ENCODE data around the gene PROK1. TPM values are rescaled to one million over a fixed set of nuclear protein-coding genes. Genes with fewer than 3 reads are reported as not detected.
A peak's percentile ranks its signal among the peaks of the same experiment; 100 is the strongest.

Gene PROK1
- total and polyA plus RNA-seq, 2 experiments from 2014 or later = not detected

DNA sequence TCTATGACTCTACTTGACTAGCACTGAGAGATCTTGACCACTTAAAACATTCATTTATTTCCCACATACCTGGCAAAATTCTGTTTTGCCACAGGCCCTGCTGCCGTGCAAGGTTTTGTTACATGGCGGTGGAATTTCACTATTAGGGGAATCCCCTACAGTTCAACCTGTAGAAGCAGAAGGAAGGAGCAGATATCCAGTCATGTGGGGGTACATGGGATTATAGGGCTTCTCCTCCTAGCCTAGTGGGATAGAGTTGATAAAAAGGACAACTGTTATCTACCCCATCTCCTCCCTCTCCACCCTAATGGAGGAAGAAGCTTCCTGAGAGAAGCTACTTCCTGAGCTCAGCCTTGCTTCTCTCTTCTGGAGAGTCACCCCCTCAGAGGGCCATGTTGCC lies 17.7 kb upstream of the PROK1 start:
- H2AFZ ChIP-seq = peak overlapping the region; percentile 93; the same call in 1 of the 2 replicates
- peak overlapping the region; percentile 55; the same call in 1 of the 2 replicates for H3K4me2 ChIP-seq
- H3K36me3 ChIP-seq (ENCODE audit: insufficient read depth) = no peaks in the 10 kb centered on the region
- peaks cover 12% of the 10 kb centered on the region for H3K27me3 Mint-ChIP-seq (ENCODE audit: insufficient read depth, low read depth, poor library complexity)
- no peak overlapping the region for H3K4me3 Mint-ChIP-seq
- TF ChIP-seq NANOG (IDR thresholded peaks at IDR 0.05; ENCODE audit: borderline replicate concordance) (no peak), EZH2 (IDR thresholded peaks at IDR 0.05; ENCODE audit: low read depth, unreplicated experiment) (no peak), CREB1 (CRISPR knock-in tag; IDR thresholded peaks at IDR 0.05; ENCODE audit: low read depth) (no peak)
- TF ChIP-seq, protein P1, sequence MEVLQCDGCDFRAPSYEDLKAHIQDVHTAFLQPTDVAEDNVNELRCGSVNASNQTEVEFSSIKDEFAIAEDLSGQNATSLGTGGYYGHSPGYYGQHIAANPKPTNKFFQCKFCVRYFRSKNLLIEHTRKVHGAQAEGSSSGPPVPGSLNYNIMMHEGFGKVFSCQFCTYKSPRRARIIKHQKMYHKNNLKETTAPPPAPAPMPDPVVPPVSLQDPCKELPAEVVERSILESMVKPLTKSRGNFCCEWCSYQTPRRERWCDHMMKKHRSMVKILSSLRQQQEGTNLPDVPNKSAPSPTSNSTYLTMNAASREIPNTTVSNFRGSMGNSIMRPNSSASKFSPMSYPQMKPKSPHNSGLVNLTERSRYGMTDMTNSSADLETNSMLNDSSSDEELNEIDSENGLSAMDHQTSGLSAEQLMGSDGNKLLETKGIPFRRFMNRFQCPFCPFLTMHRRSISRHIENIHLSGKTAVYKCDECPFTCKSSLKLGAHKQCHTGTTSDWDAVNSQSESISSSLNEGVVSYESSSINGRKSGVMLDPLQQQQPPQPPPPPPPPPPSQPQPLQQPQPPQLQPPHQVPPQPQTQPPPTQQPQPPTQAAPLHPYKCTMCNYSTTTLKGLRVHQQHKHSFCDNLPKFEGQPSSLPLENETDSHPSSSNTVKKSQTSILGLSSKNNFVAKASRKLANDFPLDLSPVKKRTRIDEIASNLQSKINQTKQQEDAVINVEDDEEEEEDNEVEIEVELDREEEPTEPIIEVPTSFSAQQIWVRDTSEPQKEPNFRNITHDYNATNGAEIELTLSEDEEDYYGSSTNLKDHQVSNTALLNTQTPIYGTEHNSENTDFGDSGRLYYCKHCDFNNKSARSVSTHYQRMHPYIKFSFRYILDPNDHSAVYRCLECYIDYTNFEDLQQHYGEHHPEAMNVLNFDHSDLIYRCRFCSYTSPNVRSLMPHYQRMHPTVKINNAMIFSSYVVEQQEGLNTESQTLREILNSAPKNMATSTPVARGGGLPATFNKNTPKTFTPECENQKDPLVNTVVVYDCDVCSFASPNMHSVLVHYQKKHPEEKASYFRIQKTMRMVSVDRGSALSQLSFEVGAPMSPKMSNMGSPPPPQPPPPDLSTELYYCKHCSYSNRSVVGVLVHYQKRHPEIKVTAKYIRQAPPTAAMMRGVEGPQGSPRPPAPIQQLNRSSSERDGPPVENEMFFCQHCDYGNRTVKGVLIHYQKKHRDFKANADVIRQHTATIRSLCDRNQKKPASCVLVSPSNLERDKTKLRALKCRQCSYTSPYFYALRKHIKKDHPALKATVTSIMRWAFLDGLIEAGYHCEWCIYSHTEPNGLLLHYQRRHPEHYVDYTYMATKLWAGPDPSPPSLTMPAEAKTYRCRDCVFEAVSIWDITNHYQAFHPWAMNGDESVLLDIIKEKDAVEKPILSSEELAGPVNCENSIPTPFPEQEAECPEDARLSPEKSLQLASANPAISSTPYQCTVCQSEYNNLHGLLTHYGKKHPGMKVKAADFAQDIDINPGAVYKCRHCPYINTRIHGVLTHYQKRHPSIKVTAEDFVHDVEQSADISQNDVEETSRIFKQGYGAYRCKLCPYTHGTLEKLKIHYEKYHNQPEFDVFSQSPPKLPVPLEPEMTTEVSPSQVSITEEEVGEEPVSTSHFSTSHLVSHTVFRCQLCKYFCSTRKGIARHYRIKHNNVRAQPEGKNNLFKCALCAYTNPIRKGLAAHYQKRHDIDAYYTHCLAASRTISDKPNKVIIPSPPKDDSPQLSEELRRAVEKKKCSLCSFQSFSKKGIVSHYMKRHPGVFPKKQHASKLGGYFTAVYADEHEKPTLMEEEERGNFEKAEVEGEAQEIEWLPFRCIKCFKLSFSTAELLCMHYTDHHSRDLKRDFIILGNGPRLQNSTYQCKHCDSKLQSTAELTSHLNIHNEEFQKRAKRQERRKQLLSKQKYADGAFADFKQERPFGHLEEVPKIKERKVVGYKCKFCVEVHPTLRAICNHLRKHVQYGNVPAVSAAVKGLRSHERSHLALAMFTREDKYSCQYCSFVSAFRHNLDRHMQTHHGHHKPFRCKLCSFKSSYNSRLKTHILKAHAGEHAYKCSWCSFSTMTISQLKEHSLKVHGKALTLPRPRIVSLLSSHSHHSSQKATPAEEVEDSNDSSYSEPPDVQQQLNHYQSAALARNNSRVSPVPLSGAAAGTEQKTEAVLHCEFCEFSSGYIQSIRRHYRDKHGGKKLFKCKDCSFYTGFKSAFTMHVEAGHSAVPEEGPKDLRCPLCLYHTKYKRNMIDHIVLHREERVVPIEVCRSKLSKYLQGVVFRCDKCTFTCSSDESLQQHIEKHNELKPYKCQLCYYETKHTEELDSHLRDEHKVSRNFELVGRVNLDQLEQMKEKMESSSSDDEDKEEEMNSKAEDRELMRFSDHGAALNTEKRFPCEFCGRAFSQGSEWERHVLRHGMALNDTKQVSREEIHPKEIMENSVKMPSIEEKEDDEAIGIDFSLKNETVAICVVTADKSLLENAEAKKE (CRISPR knock-in tag; IDR thresholded peaks at IDR 0.05) = no peak
- ATAC-seq (no peak), DNase-seq (ENCODE audit: low spot score) (no peak)
- H3K27ac Mint-ChIP-seq = no peak overlapping the region
- H3K9me2 ChIP-seq (ENCODE audit: insufficient read depth) = no peaks in the 10 kb centered on the region
- peaks cover 25% of the 10 kb centered on the region for H3K4me1 Mint-ChIP-seq
- no peak overlapping the region for H3K4me3 ChIP-seq
- no peaks in the 10 kb centered on the region for H3K27me3 ChIP-seq (ENCODE audit: insufficient read depth)
- H3K9me3 Mint-ChIP-seq = no peaks in the 10 kb centered on the region
- H4K20me1 ChIP-seq (replicated peaks; ENCODE audit: insufficient read depth) = no peaks in the 10 kb centered on the region
- no peak overlapping the region for H3K27ac ChIP-seq (ENCODE audit: low read depth)
- peaks cover 14% of the 10 kb centered on the region for H3K4me1 ChIP-seq (ENCODE audit: insufficient read depth)
- H3F3A ChIP-seq (replicated peaks; ENCODE audit: low read depth) = no peaks in the 10 kb centered on the region
- H3K79me2 ChIP-seq (replicated peaks; ENCODE audit: insufficient read depth) = no peaks in the 10 kb centered on the region
- no peaks in the 10 kb centered on the region for H3K36me3 Mint-ChIP-seq (ENCODE audit: low read depth)

DNA sequence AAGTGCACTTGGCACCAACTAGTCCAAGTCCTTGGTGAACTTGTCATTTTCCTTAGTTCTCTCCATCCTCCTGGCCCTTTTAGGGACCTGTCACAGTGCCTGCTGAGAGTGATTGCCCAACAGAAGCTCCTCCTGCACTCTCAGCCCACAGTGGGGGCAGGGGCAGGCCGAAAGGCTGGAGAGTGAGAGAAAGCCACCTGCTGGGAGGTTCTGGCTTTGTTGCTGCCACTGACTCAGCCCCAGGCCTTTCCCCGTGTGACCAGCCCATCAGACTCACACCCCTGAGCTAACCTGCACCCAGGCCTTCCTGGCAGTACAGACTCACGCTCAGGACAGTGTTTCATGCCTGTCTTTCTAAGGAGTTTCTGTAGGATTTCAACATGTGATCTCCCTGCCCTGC lies 17.1 kb upstream of the PROK1 start:
- H3K36me3 Mint-ChIP-seq (ENCODE audit: low read depth) = no peaks in the 10 kb centered on the region

More for the DNA sequence above, 17.1 kb upstream of the PROK1 start:
- H3K9me2 ChIP-seq (ENCODE audit: insufficient read depth) = no peaks in the 10 kb centered on the region
- TF ChIP-seq, protein P2, sequence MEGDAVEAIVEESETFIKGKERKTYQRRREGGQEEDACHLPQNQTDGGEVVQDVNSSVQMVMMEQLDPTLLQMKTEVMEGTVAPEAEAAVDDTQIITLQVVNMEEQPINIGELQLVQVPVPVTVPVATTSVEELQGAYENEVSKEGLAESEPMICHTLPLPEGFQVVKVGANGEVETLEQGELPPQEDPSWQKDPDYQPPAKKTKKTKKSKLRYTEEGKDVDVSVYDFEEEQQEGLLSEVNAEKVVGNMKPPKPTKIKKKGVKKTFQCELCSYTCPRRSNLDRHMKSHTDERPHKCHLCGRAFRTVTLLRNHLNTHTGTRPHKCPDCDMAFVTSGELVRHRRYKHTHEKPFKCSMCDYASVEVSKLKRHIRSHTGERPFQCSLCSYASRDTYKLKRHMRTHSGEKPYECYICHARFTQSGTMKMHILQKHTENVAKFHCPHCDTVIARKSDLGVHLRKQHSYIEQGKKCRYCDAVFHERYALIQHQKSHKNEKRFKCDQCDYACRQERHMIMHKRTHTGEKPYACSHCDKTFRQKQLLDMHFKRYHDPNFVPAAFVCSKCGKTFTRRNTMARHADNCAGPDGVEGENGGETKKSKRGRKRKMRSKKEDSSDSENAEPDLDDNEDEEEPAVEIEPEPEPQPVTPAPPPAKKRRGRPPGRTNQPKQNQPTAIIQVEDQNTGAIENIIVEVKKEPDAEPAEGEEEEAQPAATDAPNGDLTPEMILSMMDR (conservative IDR thresholded peaks at IDR 0.05; ENCODE audit: low read depth in 2 of 2) = peak in 1 of 2 experiments; percentile 17; a peak in 1 of 4 replicates
- TF ChIP-seq NANOG (IDR thresholded peaks at IDR 0.05; ENCODE audit: borderline replicate concordance) = no peak
- no peaks in the 10 kb centered on the region for H3K27me3 ChIP-seq (ENCODE audit: insufficient read depth)
- Mint-ChIP-seq H3K4me3 (no peak overlapping the region), H3K27ac (peak overlapping the region; percentile 30), H3K27me3 (ENCODE audit: insufficient read depth, low read depth, poor library complexity) (peaks cover 15% of the 10 kb centered on the region), H3K9me3 (no peaks in the 10 kb centered on the region), H3K4me1 (peaks cover 25% of the 10 kb centered on the region)
- no peaks in the 10 kb centered on the region for H4K20me1 ChIP-seq (replicated peaks; ENCODE audit: insufficient read depth)
- no peaks in the 10 kb centered on the region for H3K36me3 ChIP-seq (ENCODE audit: insufficient read depth)
- H3K4me2 ChIP-seq = peak overlapping the region; percentile 55
- peaks cover 14% of the 10 kb centered on the region for H3K4me1 ChIP-seq (ENCODE audit: insufficient read depth)
- H3K27ac ChIP-seq (ENCODE audit: low read depth) = no peak overlapping the region
- peak overlapping the region; percentile 93; the same call in 1 of the 2 replicates for H2AFZ ChIP-seq
- no peaks in the 10 kb centered on the region for H3F3A ChIP-seq (replicated peaks; ENCODE audit: low read depth)
- DNase-seq (ENCODE audit: low spot score) (peak; percentile 80), ATAC-seq (peak; percentile 99)
- H3K4me3 ChIP-seq = no peak overlapping the region
- H3K79me2 ChIP-seq (replicated peaks; ENCODE audit: insufficient read depth) = no peaks in the 10 kb centered on the region
